Spleen (tissue), 13 donors: ENCODE data around the gene SAT2. TPM values are rescaled to one million over a fixed set of nuclear protein-coding genes. Genes with fewer than 3 reads are reported as not detected.
A peak's percentile ranks its signal among the peaks of the same experiment; 100 is the strongest.

ENCODE experiments used
- DNase-seq: peaks from one replicate; pipeline ENCODE4 v3.0.0-alpha.2; 2020
- H3K27ac ChIP-seq, 8 donors: fragments of 200-600 bp; sonication (generic) in 7 of 8; 1 replicate in 4 of 8; 2 replicates in 4 of 8; pipeline versions ENCODE4 v1.5.0 to v1.8.0; 2016 to 2021; ENCODE audit warnings: inconsistent platforms in 4 of 8, mild to moderate bottlenecking in 4 of 8, moderate library complexity in 1 of 8
- H3K27me3 ChIP-seq, 7 donors: fragments of 200-600 bp; sonication (generic) in 6 of 7; replicated peaks in 1 of 7; 1 replicate in 4 of 7; 2 replicates in 3 of 7; pipeline versions ENCODE4 v1.5.0 to v1.8.0; 2016 to 2021; ENCODE audit warnings: inconsistent platforms in 3 of 7, mild to moderate bottlenecking in 1 of 7
- H3K36me3 ChIP-seq, 6 donors: fragments of 200-600 bp; sonication (generic) in 5 of 6; 1 replicate in 4 of 6; 2 replicates in 2 of 6; pipeline versions ENCODE4 v1.5.0 to v1.8.0; 2016 to 2021; ENCODE audit warnings: inconsistent platforms in 2 of 6
- H3K4me1 ChIP-seq, 6 donors: fragments of 200-600 bp; sonication (generic) in 5 of 6; 1 replicate in 3 of 6; 2 replicates in 3 of 6; pipeline versions ENCODE4 v1.5.0 to v1.8.0; 2016 to 2021; ENCODE audit warnings: inconsistent platforms in 3 of 6
- H3K4me3 ChIP-seq, 8 donors: fragments of 200-600 bp; sonication (generic) in 7 of 8; 1 replicate in 4 of 8; 2 replicates in 4 of 8; pipeline versions ENCODE4 v1.5.0 to v1.8.0; 2016 to 2021; ENCODE audit warnings: inconsistent platforms in 4 of 8, mild to moderate bottlenecking in 4 of 8, moderate library complexity in 2 of 8
- H3K9me3 ChIP-seq, 8 donors: fragments of 200-600 bp; sonication (generic) in 7 of 8; 1 replicate in 4 of 8; 2 replicates in 4 of 8; pipeline versions ENCODE4 v1.5.0 to v1.8.0; 2016 to 2021; ENCODE audit warnings: inconsistent platforms in 4 of 8
- CTCF ChIP-seq, 11 experiments: fragments of 200-600 bp in 7 of 11; fragments of 450-650 bp in 4 of 11; sonication (generic) in 4 of 11; IDR thresholded peaks in 8 of 11; conservative IDR thresholded peaks in 3 of 11; 1 replicate in 7 of 11; 2 replicates in 4 of 11; pipeline versions ENCODE4 v1.4.0 to v1.8.0; 2016 to 2021; ENCODE audit warnings: antibody characterized with exemption in 11 of 11, inconsistent platforms in 4 of 11, mild to moderate bottlenecking in 1 of 11
- POLR2A ChIP-seq, 3 donors: fragments of 450-650 bp; IDR thresholded peaks; one replicate each; pipeline ENCODE4 v1.5.1; 2017; ENCODE audit warnings: antibody characterized with exemption in 3 of 3, mild to moderate bottlenecking in 1 of 3
- POLR2AphosphoS5 ChIP-seq, 3 donors: sonication (generic); formaldehyde crosslinking; IDR thresholded peaks; one replicate each; pipeline ENCODE4 v1.5.1; 2017; ENCODE audit warnings: antibody characterized with exemption in 3 of 3
- whole genome bisulfite sequencing, 5 donors: extraction: QIAGEN DNeasy Blood & Tissue Kit in 3 of 5; methylation state at CpG; one replicate each; pipeline versions ENCODE4 v1.1.5 to v1.1.7; 2013 to 2018; 5-methylcytosine and 5-hydroxymethylcytosine counted together
- intact Hi-C: fragments of 100-400 bp; cut with DNase I; formaldehyde crosslinking; loops from one replicate; pipeline ENCODE4 v1.15.0; 2023; ENCODE audit warnings: low total_unique reads
- long read RNA-seq, 2 donors: transcript quantifications; one replicate each; lab custom pipeline, GENCODE V29; 2026
- polyA plus RNA-seq, 3 donors: library from polyadenylated mRNA; stranded (reverse); fragments of 200-250 nt; gene quantifications; one replicate each; pipeline ENCODE4 v1.2.1, GENCODE V29; 2013
- total RNA-seq, 7 donors: library from RNA; depleted of rRNA in 3 of 7; stranded (reverse); fragments of >200 nt in 3 of 7; fragmentation: NEBNext Ultra II Directional in 4 of 7; extraction: Animal tissue kit (Norgen Biotek cat#: 25700) in 4 of 7; gene quantifications; one replicate each; pipeline versions ENCODE4 v1.1.0 to v1.2.1, GENCODE V29; 2016 to 2021
- donor health status: healthy with polysubstance abuse.
- donor health status: DM: no; HTN: no; CAD: no; lungs with moderate emphysema.
- donor health status: DM: no; HTN: no; CAD: no.
- donor health status: Bipolar disorder and iron deficiency.
- donor health status: healthy.
- donor health status: DM: no; HTN: no; CAD: no.
- donor health status: DM: yes; HTN: yes; CAD: no.

SAT2 gene
- 10 to 100 TPM; 65.1 to 98.6 (median 80.6) TPM for total RNA-seq
- polyA plus RNA-seq, result 100 to 1,000 TPM; 116 to 229 (median 191) TPM
- long read RNA-seq, donor 1, transcript SAT2-201 (6 exons, 946 nt), result minor isoform, 6 of 32 reads
- long read RNA-seq, donor 1, transcript SAT2-202 (6 exons, 974 nt), result major isoform, 14 of 32 reads
- long read RNA-seq, donor 1, transcript SAT2-214 (1 exons, 1,563 nt), result minor isoform, 6 of 32 reads
- long read RNA-seq, donor 1, partial matches to known transcripts, result 0 of 32 reads
- long read RNA-seq, donor 1, other reads (novel, unspliced or antisense), result 0 of 32 reads
- long read RNA-seq, donor 2, transcript SAT2-201 (6 exons, 946 nt), result minor isoform, 6 of 20 reads
- long read RNA-seq, donor 2, transcript SAT2-202 (6 exons, 974 nt), result major isoform, 8 of 20 reads
- long read RNA-seq, donor 2, partial matches to known transcripts, result 0 of 20 reads
- long read RNA-seq, donor 2, other reads (novel, unspliced or antisense), result 0 of 20 reads

- Histone ChIP-seq H3K4me1 (peaks cover 9 to 29% (median 19%) of the 10 kb centered on the region in 6 donors), H3K9me3 (no peaks in the 10 kb centered on the region), H3K4me3 (peak within 1 kb of the TSS; percentile 52 to 84 (median 58)), H3K27me3 (no peaks in the 10 kb centered on the region), H3K27ac (peak within 1 kb of the TSS; percentile 82 to 97 (median 91)), H3K36me3 (peaks cover 0 to 14% (median 0%) of the 10 kb centered on the region in 6 donors)
- TF ChIP-seq CTCF (IDR thresholded peaks at IDR 0.05 in 8 of 11, conservative IDR thresholded peaks at IDR 0.05 in 3 of 11) (no peak), POLR2AphosphoS5 (IDR thresholded peaks at IDR 0.05) (peak; percentile 90 to 91 (median 91)), POLR2A (IDR thresholded peaks at IDR 0.05) (peak in 2 of 3 donors; percentile 8 to 68)
- intact Hi-C loops, result loop anchor here (10.0 kb wide), 1 partner anchor 57 kb away; the partner anchor contains the start of genes TP53 and WRAP53
- 0 to 2% (median 1%) methylated on average over 32 to 54 of the region's 54 CpGs for WGBS, 5 donors
- peak; percentile 96 for DNase-seq
Observed at GRCh38 chr17:7627250-7628121, at the start of gene SAT2. Gene SAT2 (minus strand): TSS chr17:7627821. CDS start chr17:7627635, 186 bp downstream.

- H3K9me3 ChIP-seq, result peaks cover 3 to 16% (median 10%) of the 10 kb centered on the region in 8 donors
- no peaks in the 10 kb centered on the region for H3K27me3 ChIP-seq
- DNase-seq, result no peak
- WGBS, 5 donors, result 81 to 89% (median 82%) methylated on average over 3 to 5 of the region's 5 CpGs
- H3K4me3 ChIP-seq, result no peak overlapping the region
- H3K4me1 ChIP-seq, result peaks cover 0 to 4% (median 0%) of the 10 kb centered on the region in 6 donors
- H3K27ac ChIP-seq, result no peak overlapping the region
- peaks cover 13 to 55% (median 48%) of the 10 kb centered on the region in 6 donors for H3K36me3 ChIP-seq
- intact Hi-C loops, result no loop called here
- TF ChIP-seq POLR2A (IDR thresholded peaks at IDR 0.05) (no peak), CTCF (IDR thresholded peaks at IDR 0.05 in 8 of 11, conservative IDR thresholded peaks at IDR 0.05 in 3 of 11) (no peak), POLR2AphosphoS5 (IDR thresholded peaks at IDR 0.05) (no peak)
Observed at GRCh38 chr17:7676533-7676932, 48.9 kb upstream of the SAT2 start.

GRCh38 chr17:7674934-7675333 lies 47.3 kb upstream of the SAT2 start:
- Histone ChIP-seq H3K4me1 (no peaks in the 10 kb centered on the region), H3K27ac (no peak overlapping the region), H3K4me3 (no peak overlapping the region), H3K36me3 (peaks cover 13 to 71% (median 64%) of the 10 kb centered on the region in 6 donors), H3K9me3 (peaks cover 3 to 16% (median 10%) of the 10 kb centered on the region in 8 donors), H3K27me3 (no peaks in the 10 kb centered on the region)
- WGBS, 5 donors, result 89 to 94% (median 90%) methylated on average over 14 of the region's 14 CpGs
- intact Hi-C loops, result no loop called here
- no peak for DNase-seq
- TF ChIP-seq POLR2A (IDR thresholded peaks at IDR 0.05) (no peak), CTCF (IDR thresholded peaks at IDR 0.05 in 8 of 11, conservative IDR thresholded peaks at IDR 0.05 in 3 of 11) (no peak), POLR2AphosphoS5 (IDR thresholded peaks at IDR 0.05) (peak in 1 of 3 donors; percentile 31)
